HG03575 (cell line): ENCODE measurements around the gene HMGA1.

Source experiments
- ATAC-seq: cut with Tn5 transposase; IDR thresholded peaks from one replicate; pipeline ENCODE4 v1.9.1; 2021; ENCODE audit not compliant: unreplicated experiment, insufficient number of reproducible peaks, low FRiP score; ENCODE audit errors: extremely low read depth

HMGA1 gene

DNA sequence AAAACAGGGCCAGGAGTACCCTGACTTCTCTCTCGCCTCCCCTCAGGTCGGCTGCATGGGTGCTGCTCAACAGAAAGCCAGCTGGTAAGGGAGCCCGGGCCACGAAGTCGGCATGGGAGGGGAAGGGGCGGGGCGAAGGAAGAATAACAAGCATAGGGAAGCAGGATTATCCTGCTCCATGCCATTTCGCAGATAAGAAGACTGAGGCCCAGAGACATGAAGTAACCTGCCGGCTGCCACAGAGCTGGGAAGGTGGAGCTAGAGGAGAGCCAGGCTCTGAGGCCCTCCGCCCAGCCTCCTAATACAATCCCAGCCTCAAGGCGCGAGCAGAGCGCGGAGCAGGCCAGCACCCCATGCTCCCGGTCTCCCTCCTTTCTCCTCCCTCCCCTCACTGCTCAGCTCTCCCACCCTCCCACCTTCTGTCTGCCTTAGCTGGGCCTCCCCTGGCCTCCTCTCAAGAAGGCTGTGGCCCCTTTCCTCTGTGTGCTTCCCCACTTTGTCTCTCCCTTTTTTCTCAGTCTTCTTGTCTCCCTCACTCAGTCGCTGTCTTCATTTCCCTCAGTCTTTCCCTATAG lies 13.2 kb upstream of the HMGA1 start:
- ATAC-seq: no peak

DNA sequence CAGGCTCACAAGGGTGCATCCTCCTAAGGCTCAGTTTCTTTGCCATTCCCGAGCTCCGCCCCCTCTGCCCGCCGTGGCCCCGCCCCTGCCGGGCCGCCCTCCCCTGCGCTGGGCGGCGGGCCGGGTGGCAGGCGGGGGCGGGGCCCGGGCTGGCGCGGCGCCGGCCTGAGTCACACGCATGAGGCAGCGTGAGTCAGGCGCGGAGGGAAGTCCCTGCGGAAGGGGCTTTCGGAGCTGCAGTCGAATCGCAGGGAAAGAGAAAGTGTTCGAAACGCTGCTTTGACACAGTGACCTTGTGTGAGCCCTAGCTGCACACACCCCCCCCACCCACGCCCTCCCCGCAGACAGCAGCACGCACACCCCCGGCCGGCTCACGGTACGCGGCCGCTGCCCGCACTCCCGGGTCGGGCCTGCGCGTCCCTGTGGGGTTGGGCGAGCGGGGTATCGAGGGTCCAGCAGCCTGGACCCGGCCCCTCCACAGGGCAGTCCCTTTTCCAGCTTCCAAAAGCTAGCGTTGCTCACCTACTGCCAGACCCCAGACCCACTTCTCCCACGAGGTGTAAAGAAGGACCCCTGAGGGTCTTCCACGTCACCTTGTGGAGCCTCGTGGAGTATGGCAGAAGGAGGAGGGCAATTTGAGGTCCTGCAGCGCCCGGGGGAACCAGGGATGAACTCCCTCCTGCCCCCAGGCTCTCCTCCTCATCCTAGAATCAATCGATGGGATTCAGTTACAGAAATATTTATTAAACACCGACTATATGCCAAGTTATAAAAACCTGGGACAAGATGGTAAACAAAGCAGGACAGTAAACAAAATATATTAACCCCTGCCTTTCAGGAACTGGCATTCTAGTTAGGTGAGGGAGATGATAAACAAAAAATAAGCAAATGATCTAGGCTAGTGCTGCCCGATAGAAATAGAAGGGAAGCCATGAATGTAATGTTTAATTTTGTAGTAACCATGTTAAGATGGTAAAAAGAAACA lies 12.4 kb upstream of the HMGA1 start:
- peak; percentile 53 for ATAC-seq

DNA sequence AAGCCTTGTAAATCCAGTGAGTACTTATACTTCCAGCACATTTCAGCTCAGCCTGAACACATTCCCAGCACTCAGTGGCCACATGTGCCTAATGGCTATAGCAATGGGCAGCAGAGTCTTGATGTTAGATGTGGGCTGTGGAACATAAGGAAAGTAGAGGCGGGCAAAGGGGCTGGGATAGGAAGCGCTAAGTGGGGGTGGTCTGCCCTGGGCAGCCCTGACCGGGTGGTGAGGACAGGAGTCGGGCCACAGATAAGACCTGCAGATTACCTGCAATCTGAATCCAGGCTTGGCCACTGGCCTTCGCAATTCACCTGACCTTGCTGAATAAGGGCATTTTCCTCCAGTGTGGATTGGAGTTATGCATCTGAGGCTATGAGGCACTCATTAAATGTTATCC lies 11.1 kb upstream of the HMGA1 start:
- no peak for ATAC-seq

DNA sequence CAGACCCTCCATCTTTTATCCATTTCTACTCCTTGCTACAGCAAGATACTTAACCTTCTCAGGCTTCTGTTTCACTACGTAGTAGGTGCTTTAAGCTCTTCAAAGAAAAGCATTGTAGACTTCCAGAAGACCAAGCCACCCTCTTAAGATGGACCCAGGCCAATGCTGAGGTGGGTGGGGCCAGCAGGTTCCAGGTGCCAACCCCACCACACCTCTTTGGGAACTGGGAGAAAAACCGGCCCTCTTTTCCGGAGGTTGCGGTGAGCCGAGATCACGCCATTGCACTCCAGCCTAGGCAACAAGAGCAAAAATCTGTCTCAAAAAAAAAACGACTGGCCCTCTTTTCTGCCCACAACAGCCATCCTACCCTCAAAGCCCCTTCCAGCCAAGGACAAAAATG lies 10.6 kb upstream of the HMGA1 start:
- no peak for ATAC-seq

DNA sequence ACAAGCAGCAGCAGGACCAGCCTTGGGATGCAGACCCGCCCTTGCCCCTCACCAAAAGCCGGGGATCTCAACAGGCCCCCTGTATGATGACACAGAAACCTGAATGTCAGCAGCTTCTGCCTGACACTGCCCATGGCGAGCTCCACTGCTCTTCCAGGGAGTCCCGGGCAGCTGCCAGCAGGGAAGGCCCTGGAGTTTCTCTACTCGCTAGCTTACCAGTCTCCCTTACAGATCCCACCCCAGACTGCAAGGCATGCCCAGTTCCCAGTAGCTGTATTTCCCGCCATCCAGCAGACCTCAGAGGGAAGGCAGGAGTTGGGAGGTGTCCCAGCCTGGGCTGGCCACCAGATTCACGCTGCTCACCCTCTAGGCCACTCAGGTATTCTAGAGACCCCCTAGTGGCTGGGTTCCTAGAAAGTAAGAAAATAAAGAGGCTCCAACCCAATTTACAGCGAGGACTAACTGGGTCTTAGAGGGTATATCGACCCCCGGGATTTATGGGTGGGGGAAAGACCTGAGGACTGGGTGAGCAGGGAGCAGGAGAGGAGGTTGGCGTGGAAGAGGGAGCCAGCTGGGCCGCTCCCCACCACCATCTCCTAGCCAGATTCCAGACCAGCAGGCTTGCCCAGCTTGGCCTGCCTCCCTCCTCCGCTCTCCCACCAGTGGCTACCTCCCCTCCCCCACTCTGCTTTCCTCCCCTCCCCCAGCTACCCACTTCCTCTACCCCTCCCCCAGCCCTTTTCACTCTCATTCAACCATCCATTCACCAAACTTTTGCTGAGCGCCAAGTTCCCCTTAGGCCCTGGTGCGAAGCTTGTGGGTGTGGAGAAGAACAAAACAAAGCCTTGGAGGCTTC lies 9.7 kb upstream of the HMGA1 start:
- no peak for ATAC-seq

DNA sequence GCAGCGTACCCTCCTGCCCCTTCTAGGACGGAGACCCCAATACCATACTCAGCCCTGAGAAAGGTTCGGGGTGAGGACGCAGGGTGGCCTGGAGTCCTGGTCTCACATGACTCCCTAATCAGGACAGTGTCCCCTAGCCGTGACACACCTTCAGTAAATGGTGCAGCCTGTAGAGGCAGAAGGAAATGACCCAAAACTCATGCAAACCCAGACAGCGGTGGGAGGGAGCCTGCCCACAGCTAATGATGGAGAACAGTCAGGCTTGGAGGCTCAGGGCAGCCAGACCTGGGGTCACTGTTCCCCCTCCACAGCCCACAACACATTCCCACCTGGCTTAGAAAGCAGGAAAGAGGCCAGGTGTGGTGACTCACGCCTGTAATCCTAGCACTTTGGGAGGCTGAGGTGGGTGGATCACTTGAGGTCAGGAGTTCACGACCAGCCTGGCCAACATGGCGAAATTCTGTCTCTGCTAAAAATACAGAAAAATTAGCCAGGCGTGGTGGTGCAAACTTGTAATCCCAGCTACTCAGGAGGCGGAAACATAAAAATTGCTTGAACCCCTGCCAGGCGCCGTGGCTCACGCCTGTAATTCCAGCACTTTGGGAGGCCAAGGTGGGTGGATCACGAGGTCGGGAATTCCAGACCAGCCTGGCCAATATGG lies 8.8 kb upstream of the HMGA1 start:
- no peak for ATAC-seq

DNA sequence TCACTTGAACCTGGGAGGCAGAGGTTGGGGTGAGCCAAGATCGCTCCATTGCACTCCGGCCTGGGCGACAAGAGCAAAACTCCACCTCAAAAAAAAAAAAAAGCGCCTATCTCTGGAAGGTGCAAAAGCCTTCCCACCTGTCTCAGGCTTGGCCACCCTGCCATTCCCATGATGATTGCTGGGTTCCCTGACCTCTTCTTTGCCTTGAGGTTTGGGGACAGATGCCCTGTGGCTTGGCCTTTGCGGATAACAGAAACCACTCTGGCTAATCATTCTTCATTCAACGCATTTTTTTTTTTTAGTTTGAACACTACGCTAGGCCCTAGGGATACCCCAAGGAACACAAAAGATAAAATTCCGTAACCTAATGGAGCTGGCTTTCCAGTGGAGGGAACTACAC lies 6.8 kb upstream of the HMGA1 start:
- ATAC-seq: no peak

DNA sequence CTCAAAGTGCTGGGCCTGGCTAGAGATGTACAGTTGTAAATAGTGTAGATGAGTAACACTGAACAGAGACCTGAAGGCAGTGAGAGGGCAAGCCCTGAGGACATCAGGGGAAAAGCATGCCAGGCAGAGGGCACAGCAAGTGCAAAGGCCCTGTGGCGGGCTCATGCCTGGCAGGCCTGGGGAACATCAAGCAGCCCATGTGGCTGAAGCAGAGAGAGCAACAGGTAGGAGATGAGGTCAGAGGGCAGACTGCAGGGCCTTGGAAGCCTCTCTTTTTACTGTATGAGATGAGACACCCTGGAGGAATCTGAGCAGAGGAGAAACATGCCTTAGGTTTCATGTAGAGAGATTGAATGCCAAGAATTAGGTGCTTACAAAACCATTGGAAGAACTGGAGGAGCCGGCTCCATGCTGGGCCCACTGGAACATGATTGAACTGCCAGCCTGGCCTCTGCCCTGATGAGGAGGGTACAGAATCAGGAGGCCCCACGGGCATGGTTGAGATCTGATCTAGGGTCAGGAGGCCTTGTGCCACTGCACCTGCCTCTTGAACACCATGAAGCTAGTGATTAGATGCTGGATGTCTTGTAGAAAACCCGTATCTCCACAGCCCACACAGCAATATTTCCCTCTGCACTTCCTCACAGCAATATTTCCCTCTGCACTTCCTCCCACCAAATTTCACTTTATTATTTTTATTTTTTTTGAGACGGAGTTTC lies 5.9 kb upstream of the HMGA1 start:
- no peak for ATAC-seq

DNA sequence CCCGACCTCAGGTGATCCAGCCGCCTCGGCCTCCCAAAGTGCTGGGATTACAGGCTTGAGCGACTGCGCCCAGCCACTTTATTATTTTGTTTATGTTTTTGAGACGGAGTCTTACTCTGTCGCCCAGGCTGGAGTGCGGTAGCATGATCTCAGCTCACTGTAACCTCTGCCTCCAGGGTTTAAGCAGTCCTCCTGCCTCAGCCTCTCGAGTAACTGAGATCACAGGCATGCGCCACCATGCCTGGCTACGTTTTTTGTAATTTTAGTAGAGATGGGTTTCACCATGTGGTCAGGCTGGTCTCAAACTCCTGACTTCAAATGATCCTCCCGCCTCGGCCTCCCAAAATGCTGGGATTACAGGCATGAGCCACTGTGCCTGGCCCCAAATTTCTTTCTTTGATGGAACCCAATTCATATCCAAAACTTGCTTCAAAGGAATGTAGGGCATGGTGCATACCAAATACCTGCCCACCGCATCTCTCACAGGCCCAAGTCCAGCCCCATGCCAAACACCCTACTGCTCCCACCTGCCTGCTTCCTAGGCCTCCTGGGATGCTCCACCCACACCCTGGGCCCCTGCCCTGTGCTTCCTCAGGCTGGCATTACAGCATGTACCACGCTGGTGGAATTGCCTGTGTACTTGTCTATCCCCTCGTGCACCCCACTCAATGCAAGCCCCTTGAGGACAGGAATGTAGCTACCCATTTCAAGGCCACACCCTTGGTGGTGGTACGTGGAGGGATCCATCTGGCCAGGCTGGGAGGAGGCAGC lies 4.9 kb upstream of the HMGA1 start:
- ATAC-seq: no peak

DNA sequence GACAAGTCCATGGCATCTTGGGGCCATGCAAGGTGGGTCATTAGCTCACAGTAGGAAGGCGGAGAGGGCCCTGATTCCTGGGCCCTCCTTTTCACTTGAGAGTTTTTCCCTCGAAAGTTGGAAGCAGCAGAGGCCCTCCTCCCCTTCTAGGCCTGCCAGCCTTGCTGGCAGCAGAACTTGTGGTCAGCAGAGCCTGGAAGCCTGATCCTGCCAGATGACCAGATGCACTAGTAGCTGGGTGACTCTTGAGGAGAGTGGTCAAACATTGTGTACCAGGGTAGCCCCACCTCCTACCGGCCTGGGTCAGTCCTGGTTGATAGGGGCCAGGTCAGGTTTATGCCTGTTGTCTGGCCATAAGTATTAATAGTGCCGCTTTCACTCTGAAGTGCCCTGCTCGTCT lies 3.8 kb upstream of the HMGA1 start:
- no peak for ATAC-seq

DNA sequence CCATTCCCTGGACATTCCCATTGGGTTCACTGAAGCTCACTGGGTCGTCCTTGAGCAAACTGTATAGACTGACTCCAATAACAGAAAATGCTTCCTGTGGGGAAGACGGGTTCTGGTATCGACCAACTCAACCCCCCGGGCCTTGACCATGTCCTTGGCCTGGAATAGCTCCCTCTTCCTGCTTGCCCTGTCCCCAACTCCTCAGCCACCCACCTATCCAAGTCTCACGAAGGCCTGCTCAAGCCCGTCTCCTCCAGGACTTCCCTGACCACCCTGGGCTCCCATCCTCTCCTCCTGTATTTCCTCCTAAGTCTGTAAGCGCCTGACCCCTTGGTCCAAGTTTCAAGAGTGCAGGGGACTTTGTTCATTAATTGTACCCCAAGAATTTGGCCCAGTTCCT lies 2.8 kb upstream of the HMGA1 start:
- no peak for ATAC-seq

DNA sequence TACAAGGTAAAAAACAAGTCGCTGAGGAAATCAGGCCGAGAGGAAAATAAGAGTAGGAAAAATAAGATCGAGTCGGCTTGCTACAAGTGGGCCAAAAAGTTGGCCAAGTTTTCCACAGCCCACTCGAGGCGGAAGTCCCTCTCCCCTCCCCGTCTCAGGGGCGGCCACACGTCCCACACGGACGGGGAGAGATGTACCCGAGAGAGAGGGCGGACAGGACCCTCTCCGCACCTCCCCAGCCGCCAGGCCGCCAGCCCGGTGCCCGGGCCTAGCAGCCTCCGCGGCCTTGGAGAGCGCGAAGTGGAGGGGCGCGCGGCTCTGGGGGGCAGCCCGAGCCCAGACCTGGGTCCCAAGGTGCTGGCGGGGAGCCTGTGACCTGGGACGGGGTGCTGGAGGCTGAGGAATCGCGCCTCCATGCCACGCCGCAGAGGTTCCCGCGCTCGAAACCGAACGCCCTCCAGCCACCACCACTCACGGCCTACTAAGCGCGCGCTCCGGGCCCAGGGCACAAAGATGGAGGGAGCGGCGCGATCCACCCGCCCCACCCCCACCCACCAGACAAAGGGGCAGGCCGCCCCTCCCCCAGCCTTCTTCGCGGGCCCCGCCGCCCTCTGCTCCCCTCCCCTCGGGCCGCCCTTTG lies 1.9 kb upstream of the HMGA1 start:
- ATAC-seq: no peak

DNA sequence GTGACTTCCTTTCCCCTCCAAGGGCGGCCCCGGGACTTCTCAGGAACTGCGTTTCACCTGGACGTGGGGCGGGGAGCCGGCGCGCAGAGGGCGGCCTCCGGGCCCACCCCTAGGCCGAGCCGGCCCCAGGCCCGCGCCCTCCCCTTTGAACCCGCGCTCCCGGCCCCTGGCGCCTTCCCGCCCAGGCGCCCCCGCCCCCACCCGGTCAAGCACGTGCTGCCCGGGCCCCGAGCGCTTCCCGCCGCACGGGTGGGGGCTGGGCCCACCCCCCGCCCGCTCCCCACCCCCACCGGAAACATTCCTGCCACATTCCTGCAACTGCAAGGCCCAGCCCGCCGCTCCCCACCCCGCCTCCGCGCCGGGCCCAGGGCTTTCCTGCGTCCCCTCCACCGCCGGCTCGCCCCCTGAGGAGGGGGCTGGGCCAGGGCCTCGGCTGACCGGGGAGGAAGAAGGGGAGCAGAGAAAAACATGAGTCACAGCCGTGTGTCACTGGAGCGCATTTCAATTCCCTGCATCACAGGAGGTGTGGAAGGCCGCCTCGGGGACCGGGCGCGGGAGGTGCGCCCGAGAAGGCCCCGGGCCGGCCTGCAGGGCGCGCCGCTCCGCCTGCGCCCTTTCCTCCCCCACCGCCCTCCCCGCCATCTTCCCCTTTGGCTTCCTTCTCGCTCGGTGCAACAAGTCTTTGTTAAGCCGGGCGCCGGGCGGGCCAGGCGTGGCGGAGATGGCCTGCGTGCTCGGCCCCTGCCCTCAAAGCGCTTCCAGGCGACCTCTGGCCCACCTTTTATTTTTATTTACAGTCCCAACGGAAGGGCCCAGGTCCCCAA lies 1.2 kb upstream of the HMGA1 start:
- no peak for ATAC-seq

DNA sequence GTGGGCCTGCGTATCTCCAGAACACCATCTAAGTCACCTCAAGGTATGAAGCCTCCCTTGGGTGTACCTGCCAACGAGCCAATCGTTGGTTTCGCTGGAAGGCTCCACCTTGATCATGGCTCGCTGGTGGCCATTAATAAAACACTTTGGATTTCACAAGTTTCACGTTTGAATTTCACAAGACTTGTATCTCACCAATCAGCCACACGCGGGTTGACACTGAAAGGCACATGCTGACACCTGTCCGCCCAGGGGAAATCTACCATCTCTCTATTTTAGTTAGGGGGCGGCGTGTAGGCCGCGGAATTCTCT lies 586 bp upstream of the HMGA1 start:
- no peak for ATAC-seq

DNA sequence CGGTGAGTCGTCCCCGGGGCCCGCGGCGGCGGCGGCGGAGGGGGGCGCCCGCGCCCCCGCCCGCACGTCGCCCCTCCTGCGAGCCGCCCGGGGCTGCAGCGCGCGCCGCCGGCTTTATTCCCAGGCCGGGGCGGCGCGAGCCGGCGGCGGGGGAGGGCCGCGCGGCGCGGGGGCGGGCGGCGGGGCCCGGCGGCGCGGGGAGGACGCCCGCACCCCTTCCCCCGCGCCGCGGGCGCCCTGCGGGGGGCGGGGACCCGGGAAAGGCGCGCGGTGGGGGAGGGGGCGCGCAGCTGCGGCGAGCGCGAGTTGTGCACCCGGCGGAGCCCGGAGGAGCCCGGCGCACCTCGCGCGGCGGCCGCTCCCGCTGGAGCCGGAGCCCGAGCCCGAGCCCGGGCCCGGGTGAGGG lies 646 bp downstream of the HMGA1 start:
- no peak for ATAC-seq

DNA sequence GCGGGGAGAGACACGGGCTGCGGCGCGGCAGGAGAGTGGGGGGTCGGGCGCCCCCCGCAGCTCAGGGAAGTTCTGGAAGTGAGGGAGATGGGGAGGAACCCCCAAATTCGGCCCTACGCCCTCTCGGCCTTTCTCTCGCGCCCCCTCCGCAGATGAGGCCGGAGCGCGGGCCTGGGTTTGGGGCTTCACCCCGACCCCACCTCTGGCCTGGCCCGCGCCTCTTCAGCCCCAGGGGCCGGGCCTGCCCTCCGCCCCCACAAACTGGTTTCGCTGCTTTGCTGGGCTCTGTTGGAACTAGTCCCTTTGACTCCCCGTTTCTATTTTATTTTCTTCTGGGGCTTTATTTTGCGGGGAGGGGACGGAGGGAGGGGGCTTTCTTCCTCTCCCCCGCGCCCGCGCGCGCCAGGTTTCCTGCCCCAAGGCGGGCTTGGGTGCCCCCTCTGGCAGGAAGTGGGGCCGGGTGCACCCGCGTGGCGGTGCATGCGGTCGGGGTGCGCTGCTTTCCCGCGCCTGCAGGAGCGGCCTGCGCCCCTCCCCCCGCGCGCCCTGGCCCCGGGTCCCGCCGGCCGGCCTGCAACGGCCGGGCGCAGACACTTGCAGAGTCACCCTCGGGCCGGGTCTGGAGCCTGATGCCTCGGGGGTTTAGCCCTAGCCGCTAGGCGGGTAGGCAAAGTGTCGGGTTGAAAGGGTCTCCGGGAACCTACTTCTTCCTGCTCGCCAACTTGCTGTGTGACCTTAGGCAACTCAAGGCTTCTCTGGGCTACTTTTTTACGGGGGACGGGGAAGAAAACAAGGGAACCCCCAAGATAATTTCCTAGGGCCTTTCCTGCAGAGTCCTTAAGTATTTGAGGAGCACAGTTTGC lies 1.3 kb downstream of the HMGA1 start:
- ATAC-seq: no peak
